ENCODE data around the gene ASCL3.

GRCh38 chr11:8933931-8934330 lies 8.9 kb downstream of the ASCL3 start:
- TF ChIP-seq CTCF (IDR thresholded peaks at IDR 0.05) (no peak), POLR2A (IDR thresholded peaks at IDR 0.05) (no peak)
